Left renal cortex interstitium (tissue), 4 donors: ENCODE results near the gene C1orf167. TPM values are rescaled to one million over a fixed set of nuclear protein-coding genes. Genes with fewer than 3 reads are reported as not detected.

Experiments
- DNase-seq, 4 donors: peaks; one replicate each; pipeline ENCODE4 v3.0.0-alpha.2; 2013; ENCODE audit warnings: low read depth in 4 of 4, low spot score in 2 of 4, missing footprints in 1 of 4
- polyA plus RNA-seq, 4 donors: library from polyadenylated mRNA; unstranded; fragments of 120-200 nt; gene quantifications; one replicate each; pipeline ENCODE4 v1.2.1, GENCODE V29; 2013; ENCODE audit not compliant: insufficient read length in 4 of 4

Gene C1orf167
- polyA plus RNA-seq, 4 donors: 0.06 to 0.86 (median 0.52) TPM

DNA sequence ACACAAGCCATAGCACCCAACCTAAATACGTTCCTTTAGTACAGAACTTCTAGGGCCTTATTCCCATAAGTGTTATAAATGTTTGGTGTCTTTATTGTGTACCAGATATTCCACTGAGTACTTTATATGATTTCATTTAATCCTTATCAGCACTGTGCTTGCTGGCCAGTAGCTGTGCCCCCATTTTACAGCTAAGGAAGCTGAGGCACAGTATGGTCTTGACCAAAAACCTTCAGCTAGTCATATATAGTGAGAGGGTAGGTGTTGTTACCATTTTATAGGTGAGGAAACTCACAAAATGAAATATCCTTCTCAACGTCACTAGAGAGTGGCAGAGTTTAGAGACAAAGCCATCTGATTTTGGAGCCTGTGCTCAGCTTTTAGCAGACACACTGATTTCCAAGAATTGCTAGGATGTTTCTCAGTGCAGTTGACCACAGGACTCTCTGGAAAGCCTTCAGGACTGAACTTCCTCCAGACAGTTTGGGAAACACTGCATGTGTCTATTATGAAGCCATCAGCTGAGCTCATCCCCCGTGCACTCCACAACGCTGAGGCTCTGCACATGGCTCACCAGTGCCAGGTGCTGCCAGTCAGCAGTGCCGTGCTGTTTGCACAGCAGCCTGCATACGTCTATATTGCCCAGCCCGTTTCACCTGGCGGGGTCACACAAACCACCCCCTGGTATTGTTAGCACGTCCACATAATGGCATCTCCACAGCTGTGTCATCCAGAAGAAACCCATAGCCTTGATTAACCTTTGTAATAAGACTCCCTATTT, 70.1 kb downstream of the C1orf167 start:
- DNase-seq: no peak

DNA sequence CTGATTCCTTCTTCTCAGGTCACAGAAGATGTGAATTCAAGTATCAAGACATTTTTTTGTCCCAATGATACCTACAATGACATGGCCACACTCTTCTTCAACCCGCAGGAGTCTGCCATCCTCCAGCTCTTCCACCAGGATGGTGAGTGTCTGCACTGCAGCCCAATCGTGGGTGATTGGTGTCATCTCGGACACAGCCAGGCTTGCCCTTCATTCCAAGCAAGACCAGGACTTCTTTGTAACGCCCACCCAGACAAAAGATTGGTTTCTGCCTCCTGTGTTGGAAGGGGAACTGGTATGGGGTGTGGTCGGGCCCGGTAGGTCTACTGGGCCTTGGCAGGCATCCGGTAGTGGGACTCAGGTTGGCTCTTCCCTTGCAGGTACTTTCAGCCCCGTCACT, 71.5 kb downstream of the C1orf167 start:
- DNase-seq: no peak

DNA sequence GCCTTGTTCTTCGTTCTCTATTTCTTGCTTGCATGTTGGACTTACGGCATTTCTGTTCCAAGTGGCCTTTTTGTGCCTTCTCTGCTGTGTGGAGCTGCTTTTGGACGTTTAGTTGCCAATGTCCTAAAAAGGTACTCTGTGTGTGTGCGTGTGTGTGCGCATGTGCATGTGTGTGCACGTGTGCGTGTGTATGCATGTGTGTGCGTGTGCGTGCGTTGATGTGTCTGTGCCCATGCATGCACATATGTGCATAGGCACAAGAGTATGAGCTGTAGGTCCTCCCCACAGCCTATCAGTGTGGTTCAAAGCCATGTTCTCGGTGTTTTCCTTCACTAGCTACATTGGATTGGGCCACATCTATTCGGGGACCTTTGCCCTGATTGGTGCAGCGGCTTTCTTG, 71.9 kb downstream of the C1orf167 start:
- DNase-seq: no peak

DNA sequence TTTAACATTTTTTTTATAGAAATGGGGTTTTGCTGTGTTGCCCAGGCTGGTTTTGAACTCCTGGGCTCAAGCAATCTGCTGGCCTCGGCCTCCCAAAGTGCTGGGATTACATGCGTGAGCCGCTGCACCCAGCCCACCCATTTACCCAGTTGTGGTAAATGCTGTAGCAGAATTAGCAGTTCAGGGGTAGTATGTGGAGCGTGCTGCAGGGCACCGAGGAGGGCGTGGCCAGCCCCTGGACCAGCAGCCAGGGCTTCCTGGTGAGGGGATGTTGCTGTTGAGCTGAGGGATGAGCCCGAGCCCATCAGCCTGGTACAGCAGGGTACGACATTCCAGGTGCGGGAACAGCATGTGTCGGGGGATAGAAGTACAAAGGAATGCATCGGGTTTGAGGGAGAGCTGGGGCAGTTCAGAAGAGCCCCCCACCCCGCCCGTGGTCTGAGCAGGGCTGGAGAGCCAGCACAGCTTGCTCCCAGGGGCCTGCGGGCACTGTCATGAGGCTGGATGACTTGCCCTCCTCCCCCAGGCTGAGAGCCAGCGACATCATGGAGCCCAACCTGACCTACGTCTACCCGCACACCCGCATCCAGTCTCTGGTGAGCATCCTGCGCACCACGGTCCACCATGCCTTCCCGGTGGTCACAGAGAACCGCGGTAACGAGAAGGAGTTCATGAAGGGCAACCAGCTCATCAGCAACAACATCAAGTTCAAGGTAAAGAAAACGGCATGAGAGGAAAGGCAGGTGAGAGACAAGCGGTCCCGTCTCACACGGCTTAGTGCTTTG, 73.6 kb downstream of the C1orf167 start:
- DNase-seq: no peak

DNA sequence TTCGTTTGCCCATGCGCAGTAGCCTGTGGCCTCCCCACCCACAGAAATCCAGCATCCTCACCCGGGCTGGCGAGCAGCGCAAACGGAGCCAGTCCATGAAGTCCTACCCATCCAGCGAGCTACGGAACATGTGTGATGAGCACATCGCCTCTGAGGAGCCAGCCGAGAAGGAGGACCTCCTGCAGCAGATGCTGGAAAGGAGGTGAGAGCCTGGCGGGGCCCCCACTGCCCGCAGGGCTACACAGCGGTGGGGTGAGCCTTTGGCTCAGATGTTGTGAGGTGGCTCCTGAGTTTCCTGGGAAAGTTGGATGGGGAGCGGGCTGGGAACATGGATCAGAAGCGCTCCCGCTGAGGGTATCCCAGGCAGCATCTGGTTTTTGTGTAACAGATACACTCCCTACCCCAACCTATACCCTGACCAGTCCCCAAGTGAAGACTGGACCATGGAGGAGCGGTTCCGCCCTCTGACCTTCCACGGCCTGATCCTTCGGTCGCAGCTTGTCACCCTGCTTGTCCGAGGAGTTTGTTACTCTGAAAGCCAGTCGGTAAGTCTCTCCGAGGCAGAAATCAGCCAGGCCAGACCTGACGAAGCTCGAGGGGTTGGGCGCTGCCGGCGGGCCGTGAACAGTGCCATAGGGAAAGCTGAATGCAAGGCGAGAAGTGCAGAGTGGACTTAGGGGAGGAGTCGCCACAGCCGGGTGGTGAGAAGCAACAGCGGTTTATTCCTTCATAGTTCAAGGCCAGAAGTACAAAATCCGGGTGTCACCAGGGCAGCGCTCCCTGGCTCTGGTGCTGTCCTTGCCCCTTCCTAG, 75.2 kb downstream of the C1orf167 start:
- DNase-seq: no peak

DNA sequence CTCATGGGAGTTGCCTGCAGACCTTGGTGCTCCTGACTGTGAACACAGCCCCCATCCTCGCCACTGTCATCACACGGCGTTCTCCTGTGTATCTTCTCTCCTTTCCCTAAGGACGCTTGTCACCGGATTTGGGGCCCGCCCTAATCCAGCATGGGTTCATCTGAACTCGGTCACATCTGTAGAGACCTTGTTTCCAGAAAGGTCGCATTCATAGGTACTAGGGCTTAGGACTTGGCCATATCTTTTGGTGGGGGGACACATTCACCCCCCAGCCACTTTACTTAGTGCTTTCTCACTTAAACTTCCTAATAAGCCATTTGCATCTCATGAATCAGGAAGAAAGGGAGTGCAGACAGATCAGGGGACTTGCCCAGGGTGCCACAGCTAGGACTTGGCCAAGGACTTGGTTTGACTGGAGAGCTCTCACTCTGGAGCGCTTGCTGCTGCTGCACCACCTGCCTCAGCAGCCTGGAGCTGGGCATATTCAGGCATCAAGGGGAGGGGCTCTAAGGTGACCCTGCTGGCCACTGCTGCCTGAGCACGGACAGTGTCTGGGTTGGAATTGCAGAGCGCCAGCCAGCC, 75.9 kb downstream of the C1orf167 start:
- DNase-seq: no peak

DNA sequence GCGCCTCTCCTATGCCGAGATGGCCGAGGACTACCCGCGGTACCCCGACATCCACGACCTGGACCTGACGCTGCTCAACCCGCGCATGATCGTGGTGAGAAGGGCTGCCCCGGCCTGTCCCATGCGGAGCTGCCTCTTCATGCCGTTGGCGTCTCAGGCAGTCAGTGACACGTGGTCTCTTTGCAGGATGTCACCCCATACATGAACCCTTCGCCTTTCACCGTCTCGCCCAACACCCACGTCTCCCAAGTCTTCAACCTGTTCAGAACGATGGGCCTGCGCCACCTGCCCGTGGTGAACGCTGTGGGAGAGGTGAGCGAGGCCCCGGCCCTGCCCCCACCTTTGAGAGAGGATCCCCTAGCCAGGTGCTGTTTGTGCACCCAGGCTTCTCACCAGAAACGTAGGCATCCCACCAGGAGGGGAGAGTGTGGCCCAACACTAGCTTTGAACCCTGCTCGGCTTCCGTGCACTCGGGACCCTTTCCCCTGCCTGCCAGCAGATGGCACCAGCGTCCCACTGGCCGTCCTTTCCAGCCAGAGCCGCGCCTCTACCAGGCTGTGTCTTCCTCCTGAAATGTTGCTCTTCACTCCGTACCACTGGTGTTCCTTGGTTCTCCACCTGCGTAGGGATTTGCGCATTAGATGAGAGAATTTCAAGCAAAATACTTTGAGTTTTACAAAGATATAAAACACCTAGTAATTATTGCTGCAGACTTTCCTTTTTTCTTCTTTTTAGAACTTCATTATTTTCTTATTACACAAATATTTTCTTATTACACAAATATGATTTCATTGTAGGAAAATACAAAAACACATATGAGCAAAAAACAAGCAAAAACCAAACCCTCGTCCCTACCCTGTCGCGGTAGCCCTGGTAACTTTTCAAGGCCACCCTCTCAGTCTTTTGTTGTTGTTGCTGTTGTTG, 76.6 kb downstream of the C1orf167 start:
- DNase-seq: peak in 3 of 4 donors; percentile 11 to 31 (median 21)

Other genes with a start within 250 kb of the C1orf167 start
- gene FBXO2, start 107.8 kb upstream of the C1orf167 start, polyA plus RNA-seq: 1 to 10 TPM; 1.4 to 1.7 (median 1.5) TPM
- gene FBXO44, start 107.3 kb upstream of the C1orf167 start, polyA plus RNA-seq: 10 to 100 TPM; 13.7 to 23.2 (median 18.5) TPM
- gene FBXO6, start 98.0 kb upstream of the C1orf167 start, polyA plus RNA-seq: 1 to 10 TPM; 3.1 to 5.2 (median 4.2) TPM
- gene MAD2L2, start 81.0 kb upstream of the C1orf167 start, polyA plus RNA-seq: 10 to 100 TPM; 38.7 to 55.0 (median 48.0) TPM
- gene DRAXIN, start 70.5 kb upstream of the C1orf167 start, polyA plus RNA-seq: 1 to 10 TPM in 3 of 4 donors, under 1 TPM in 1; 0.68 to 1.2 (median 1.2) TPM
- gene AGTRAP, start 26.1 kb upstream of the C1orf167 start, polyA plus RNA-seq: 10 to 100 TPM; 38.9 to 51.9 (median 47.9) TPM
- 10 to 100 TPM; 16.4 to 25.8 (median 20.8) TPM for gene MTHFR, start 43.8 kb downstream of the C1orf167 start, polyA plus RNA-seq
- 10 to 100 TPM; 13.3 to 28.8 (median 20.7) TPM for gene CLCN6, start 44.0 kb downstream of the C1orf167 start, polyA plus RNA-seq
- gene NPPA, start 85.6 kb downstream of the C1orf167 start, polyA plus RNA-seq: 1 to 10 TPM in 1 of 4 donors, under 1 TPM in 1, not detected in 2; 0.74 to 1.2 TPM
- not detected for gene NPPB, start 96.8 kb downstream of the C1orf167 start, polyA plus RNA-seq
- 10 to 100 TPM; 37.8 to 51.7 (median 45.8) TPM for gene KIAA2013, start 164.2 kb downstream of the C1orf167 start, polyA plus RNA-seq
- gene PLOD1, start 172.5 kb downstream of the C1orf167 start, polyA plus RNA-seq: 100 to 1,000 TPM in 2 of 4 donors, 10 to 100 TPM in 2; 85.2 to 118 (median 99.9) TPM
- gene MFN2, start 218.3 kb downstream of the C1orf167 start, polyA plus RNA-seq: 10 to 100 TPM; 61.6 to 70.2 (median 65.5) TPM